Lower leg skin (tissue), 3 donors: Measurements from ENCODE around the gene KHDC1L.

Source experiments
- CTCF ChIP-seq, 3 donors: fragments of 450-650 bp; IDR thresholded peaks; one replicate each; pipeline ENCODE4 v1.5.1; 2016; ENCODE audit warnings: antibody characterized with exemption in 3 of 3, mild to moderate bottlenecking in 3 of 3, moderate library complexity in 2 of 3
- POLR2A ChIP-seq, 2 donors: fragments of 450-650 bp; IDR thresholded peaks; one replicate each; pipeline ENCODE4 v1.6.1; 2016 to 2017; ENCODE audit warnings: antibody characterized with exemption in 2 of 2, mild to moderate bottlenecking in 1 of 2, moderate library complexity in 1 of 2

GRCh38 chr6:73264446-73264845 is 39.1 kb upstream of the KHDC1L start:
- TF ChIP-seq CTCF (IDR thresholded peaks at IDR 0.05) = no peak
- TF ChIP-seq POLR2A (IDR thresholded peaks at IDR 0.05) = no peak
